ENCODE data around the gene MCAT.

MCAT gene

DNA sequence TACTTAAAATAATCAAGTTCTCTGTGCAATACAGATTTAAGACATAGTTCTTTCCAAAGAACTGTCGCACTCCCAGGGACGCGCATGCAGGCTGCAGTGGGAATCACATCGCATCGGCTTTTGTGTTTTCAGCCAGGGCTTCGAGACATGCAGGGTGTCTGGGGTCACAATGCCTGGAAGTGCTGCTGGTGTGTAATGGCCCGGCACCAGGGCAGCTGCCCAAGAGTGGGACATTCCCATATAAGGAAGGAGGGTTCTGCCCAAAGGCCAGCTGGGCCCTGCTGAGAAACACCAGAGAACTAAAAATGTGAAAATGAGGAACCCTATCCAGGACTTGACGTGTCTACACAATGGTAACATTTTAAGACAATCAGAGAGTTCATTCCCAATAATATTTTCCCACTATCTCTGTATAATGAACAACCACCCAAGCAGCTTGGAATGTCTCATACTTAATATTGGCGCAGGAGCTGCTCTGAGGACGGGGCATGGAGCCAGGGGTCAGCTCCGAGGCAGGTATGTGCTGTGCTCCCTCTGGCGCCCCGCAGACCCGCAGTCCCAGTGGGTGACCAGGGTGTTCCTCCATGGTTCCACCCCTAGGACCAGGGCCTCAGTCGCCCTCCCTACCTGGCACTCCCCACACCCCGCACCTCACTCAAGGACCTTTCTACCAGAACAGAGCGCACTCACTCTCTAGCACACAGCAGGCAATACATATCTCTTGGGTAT is 11.3 kb downstream of the MCAT start:
- no peak overlapping the region for H3K4me3 ChIP-seq (ENCODE audit: low read length)

DNA sequence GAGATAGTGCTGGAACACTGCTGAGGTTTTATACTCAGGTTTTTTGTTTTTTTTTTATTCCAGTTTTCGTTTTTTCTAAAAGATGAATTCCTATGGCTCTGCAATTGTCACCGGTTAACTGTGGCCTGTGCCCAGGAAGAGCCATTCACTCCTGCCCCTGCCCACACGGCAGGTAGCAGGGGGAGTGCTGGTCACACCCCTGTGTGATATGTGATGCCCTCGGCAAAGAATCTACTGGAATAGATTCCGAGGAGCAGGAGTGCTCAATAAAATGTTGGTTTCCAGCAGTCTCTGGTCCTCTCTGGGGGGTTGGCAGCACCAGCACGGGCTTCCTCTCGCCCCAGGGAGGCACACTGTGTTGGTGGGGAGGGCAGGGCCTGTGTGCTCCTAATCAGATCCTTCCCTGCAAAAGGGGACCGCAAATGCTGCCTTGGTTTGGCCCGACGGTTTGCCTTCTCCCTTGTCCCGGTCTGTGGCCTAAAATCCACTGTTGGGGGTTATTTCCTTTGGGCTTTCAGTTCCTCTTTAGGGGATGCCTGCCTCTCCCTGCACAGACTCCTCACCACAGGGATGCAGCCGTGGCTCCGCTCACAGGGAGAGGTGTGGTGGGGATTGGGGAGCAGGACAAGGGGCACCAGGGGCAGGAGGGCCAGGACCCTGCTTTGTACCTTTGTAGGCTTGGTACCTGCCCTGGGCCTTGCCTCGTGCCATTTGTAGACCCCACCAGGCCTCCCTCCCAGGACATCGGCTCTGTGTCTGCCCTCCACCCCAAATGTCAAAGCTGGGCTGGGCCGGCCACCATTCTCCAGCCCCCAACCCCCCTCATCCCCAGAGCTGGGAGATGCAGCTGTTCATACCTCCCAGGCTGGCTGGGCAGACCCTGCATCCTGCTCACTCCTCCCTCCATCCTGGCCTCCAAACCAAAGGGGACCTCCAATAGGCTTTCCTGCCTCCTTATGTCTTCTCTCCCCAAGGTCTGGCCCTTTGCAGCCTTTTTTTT is 13.5 kb downstream of the MCAT start:
- TF ChIP-seq ZNF274 (IDR thresholded peaks at IDR 0.05; ENCODE audit: low read depth, low read length) = no peak
- no peak overlapping the region for H3K4me3 ChIP-seq (ENCODE audit: low read length)

More for the DNA sequence above, 11.3 kb downstream of the MCAT start:
- no peak for TF ChIP-seq ZNF274 (IDR thresholded peaks at IDR 0.05; ENCODE audit: low read depth, low read length)

DNA sequence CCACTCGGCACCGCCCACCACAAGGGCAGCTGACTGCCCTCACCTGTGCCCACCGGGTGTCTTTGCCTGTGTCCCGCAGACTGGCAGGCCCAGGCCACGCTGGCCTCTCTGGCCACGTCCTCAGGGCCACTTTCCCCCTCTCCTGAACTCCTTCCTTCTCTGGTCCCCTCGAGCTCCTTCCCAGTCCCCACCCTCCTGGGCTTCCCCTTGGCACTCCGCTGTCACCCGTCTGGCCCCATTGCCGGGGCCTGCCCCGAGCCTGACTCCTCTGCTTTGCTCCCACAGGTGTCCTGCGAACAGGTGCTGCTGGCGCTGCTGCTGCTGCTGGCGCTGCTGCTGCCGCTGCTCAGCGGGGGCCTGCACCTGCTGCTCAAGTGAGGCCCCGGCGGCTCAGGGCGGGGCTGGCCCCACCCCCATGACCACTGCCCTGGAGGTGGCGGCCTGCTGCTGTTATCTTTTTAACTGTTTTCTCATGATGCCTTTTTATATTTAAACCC is 14.2 kb downstream of the MCAT start:
- no peak for TF ChIP-seq ZNF274 (IDR thresholded peaks at IDR 0.05; ENCODE audit: low read depth, low read length)
- no peak overlapping the region for H3K4me3 ChIP-seq (ENCODE audit: low read length)

DNA sequence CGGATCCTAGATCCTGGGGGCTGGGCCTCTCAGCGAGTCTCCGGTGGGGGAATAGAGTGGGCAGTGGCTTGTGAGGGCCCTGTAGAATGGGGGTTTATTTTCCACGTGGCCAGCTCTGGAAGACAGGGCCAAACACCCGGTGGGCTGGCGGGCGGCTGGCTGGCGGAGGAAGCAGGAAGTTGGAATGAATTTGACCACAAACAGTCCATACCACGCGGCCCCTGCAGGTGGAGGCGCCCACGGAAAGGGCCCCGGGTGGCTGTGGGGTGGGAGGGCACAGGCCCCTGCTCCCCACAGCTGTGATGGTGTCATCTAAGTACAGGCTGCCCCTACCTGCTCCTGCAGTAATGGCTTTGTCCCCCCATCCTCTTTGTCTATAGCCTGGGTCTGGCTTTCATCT is 15.1 kb downstream of the MCAT start:
- no peak for TF ChIP-seq ZNF274 (IDR thresholded peaks at IDR 0.05; ENCODE audit: low read depth, low read length)
- H3K4me3 ChIP-seq (ENCODE audit: low read length) = no peak overlapping the region

DNA sequence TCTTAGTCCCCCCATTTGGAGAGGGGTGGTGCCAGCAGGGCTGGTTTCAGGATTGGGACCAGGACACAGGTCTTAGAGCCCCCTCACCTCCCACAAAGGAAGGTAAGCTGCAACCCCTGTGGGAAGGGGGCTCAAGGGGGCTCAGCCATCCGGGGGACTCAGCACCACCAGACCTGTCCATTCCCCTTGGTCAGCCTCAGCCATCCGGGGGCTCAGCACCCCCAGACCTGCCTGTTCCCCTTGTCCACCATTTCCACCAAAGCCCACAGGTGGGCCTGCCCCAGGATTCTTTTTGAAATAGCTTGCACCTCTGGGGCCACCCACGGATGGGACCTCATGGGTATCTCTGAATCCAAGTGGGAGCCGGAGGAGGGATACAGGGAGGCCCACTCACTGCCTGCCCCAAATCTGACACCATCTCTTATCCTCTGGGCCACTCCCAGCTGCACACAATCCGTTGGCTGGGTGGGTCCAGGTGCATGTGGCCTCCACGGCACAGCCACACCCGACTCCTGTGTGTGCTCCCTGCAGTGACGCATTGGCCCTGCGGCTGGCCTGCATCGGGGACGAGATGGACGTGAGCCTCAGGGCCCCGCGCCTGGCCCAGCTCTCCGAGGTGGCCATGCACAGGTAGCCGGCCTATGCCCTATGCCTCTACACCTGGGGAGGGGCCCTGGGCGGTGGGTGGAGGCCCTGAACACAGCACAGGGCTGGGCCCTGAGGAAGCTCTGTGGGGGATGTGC is 15.9 kb downstream of the MCAT start:
- no peak for TF ChIP-seq ZNF274 (IDR thresholded peaks at IDR 0.05; ENCODE audit: low read depth, low read length)
- no peak overlapping the region for H3K4me3 ChIP-seq (ENCODE audit: low read length)

DNA sequence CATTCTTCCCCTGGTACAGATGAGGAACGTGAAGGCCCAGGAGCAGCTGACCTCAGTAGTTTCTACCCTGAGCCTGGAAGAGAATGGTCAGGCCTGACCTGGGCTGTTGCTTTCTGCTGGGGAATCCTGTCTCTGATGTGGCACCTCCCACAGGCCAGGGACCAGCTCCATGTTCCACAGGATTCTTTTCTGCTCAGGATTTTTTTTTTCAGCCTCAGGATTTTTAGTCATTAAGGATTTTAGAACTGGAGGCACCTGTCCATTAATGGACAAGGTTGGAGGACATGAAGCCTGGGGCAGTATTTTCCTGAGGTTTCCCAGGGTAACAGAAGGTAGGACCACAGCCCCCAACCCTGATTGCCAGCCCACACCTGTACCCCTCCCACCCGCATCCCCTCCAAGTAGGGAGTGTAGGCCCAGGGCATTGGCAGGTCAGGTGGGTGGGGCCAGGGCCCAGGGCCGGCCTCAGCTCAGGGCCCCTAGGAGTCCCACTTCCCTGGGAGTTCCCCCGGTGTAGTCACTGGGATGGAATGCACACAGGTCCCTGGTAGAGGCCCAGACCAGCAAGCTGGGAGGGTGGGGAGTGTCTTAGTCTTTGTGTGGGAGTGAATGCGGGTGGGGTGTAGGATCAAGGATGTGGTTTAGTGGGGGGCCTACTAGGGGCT is 16.6 kb downstream of the MCAT start:
- TF ChIP-seq ZNF274 (IDR thresholded peaks at IDR 0.05; ENCODE audit: low read depth, low read length) = no peak
- no peak overlapping the region for H3K4me3 ChIP-seq (ENCODE audit: low read length)

DNA sequence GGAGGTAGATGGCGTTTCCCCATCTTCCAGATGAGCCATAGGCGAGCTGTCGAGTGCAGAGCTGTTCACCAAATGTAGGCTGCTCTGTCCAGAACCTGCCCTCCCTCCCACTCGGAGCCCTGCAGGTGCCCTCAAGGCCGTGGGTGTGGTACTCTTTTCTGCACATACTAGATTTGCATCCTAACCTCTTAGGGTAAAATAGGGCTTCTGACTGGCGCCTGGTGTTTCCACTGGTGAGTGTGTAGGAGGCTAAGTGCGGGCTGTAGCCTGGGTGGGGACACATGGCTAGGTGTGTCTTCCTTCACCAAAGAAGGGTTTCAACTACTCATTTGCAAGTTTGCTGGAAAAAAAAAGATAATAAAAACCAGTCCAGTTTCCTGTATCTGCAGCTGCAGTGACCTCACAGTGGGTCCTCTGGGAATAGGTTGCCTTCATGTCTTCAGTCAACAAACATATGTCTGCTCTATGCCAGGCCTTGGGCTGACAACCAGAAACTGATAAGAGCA is 24.2 kb downstream of the MCAT start:
- H3K4me3 ChIP-seq (ENCODE audit: low read length) = no peak overlapping the region
- TF ChIP-seq ZNF274 (IDR thresholded peaks at IDR 0.05; ENCODE audit: low read depth, low read length) = no peak

DNA sequence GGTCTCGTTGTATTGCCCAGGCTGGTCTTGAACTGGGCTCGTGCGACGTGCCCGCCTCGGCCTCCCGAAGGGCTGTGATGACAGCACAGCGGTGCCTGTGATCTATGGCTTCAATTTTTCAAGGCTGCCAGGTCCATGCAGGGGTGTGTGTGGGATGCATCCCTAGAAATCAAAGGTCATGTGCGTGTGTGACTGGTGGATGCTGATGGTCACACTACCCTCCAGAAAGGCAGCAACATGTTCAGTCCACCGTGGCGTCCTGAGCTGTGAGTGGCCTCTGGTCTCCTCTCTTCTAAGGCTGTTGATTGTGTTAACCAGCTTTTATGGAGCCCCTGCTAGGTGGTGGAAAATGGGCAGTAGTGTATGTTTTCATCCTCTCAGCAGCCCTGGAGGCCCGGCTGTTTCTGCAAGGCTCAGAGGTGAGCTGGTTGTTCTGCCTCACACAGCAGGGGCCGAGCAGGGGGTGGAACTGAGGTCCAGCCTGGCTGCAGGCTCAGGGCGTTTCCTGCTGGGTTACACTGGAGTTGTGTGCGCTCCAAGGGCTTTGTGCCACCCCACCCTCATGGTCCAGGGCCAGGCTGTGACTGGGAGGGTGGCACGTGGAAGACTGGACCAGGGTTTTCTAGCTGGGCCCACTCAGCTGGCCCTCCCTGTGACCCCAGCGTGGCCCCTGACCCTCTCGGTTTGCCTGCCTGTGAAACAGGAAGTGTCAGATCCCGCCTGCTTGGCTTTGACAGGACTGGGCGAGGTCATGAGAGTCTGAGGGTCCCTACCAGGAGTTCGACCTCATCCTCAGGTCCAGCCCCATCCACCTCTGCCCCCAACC is 25.0 kb downstream of the MCAT start:
- no peak for TF ChIP-seq ZNF274 (IDR thresholded peaks at IDR 0.05; ENCODE audit: low read depth, low read length)
- H3K4me3 ChIP-seq (ENCODE audit: low read length) = no peak overlapping the region

DNA sequence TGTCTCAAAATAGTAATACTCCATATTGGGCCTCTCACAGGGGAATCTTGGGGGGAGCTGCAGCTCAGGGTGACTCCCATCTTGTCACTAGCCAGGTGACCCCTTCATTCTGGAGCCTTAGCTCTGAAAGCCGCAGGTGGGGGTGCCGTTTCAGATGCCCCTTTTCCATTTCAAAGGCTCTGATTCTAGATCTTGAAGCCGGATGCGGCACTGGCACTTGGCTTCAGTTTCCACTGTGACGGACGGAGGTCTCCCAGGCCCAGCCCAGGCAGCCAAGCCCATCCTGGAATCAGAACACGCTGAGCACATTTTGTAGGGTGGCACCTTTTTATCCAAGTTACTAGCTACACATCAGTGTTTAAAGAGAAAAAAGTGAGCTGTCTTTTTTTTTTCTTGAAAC is 26.3 kb downstream of the MCAT start:
- no peak overlapping the region for H3K4me3 ChIP-seq (ENCODE audit: low read length)
- no peak for TF ChIP-seq ZNF274 (IDR thresholded peaks at IDR 0.05; ENCODE audit: low read depth, low read length)

DNA sequence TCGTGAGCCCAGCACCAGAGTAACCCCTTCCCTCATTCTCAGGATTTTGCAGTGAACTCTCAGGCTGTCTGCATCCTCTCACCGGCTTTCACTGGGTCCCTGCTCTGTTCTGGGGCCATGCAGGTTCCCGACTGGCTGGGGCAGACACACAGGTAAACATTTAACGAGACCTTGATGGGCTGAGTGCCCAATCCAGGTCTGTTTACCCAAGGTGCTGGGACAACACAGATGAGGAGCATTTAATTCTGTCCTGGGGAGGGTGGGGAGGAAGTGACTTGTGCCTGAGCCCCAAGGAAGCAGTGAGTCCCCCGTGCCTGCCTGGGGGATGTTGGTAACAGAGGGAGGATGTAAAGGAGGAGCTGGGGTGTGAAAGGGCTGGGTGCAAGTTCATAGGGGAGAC is 28.2 kb downstream of the MCAT start:
- no peak overlapping the region for H3K4me3 ChIP-seq (ENCODE audit: low read length)
- TF ChIP-seq ZNF274 (IDR thresholded peaks at IDR 0.05; ENCODE audit: low read depth, low read length) = no peak

DNA sequence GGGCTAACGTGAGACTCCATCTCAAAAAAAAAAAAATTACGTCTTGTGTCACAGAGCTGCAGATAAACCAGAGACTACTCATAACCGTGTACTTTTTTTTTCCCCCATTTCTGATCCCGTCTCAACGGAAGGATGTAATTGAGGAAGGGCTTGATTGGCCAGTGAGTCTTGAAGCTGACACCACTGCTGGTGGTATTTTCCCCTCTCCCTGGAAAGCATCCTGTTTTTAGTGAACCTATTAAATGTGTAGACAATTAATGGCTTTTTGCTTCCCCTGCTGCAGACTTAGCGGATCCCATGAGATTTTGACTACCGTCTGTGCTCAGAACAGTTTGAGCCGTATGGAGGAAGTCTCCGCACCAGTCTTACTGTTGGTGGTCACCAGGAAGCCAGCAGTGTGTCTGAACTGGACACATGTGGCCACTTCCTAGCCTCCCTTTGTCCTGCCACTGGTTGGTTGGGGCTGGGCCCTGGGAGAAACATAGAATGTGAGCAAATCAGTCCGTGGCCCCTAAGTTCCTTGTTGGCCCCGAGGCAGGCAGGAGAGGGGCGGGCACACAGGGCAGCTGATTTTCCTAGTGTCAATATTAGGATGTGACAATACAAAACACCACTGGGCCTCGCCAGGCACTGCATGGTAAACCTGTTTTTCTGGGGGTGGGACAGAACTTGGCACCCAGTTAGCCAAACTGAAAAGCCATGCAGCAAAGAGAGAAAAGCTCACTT is 29.5 kb downstream of the MCAT start:
- no peak overlapping the region for H3K4me3 ChIP-seq (ENCODE audit: low read length)
- no peak for TF ChIP-seq ZNF274 (IDR thresholded peaks at IDR 0.05; ENCODE audit: low read depth, low read length)

All from GM08714 (cell line).